HG02973 (cell line): ENCODE results near the gene DIP2C.

Source experiments
- ATAC-seq: cut with Tn5 transposase; IDR thresholded peaks from one replicate; pipeline ENCODE4 v1.9.1; 2021; ENCODE audit warnings: moderate library complexity; ENCODE audit not compliant: unreplicated experiment

The DIP2C gene

DNA sequence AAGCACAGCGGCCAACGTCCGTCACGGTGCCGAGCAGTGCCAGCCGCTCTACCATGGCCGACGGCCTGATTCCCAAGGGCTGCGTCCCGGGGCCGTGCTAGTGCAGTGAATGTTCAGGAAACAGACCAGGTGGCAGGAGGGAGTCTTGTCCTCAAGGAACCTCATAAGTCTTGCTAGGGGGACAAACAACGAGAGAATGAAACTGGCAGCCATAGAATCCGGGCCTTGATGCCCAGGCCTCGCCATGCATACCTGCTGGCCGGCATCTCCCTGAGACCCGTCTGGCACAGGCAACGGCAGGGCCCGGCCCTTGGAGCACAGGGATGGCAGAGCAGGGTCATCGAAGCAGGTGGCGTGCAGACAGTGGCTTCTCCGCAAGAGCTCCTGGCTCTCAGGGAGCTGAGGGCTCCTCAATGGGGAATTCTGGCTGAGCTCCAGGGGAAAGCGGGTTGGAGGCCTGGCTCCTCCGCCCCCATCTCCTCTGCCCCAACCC lies 58.8 kb downstream of the DIP2C start:
- ATAC-seq, result no peak

DNA sequence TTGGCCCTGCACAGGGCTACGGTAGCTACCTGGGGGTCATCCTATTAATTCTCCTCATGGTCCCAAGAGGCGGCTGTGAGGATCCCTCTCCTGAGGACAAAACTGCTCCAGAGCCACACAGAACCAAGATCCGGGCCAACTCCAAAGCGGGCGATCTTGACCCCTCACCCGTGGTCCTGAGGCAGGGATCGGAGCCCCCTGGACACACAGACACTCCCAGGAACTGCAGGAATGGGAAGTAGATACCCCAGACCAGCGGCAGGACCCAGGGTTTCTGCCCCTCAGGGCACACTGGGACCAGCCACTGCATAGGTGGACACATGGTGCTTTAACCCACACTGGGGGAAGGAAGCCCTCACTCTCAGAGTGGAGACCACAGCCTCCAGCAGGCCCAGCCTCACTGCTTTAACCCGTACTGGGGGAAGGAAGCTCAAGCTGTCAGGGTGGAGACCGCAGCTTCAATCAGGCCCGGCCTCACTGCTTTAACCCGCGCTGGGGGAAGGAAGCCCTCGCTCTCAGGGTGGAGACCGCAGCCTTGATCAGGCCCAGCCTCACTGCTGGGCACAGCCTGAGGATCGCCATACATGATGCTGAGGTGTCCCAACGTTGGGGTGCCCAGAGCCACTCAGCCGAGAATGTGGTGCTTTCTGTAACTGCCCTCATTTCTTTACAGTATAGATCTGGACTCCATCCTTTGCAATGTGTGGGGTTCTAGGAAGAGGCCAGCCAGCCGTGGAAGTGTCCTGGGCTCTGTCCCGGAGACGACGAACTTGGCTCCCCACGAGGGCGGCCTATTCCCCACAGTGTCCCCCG lies 60.1 kb downstream of the DIP2C start:
- no peak for ATAC-seq

DNA sequence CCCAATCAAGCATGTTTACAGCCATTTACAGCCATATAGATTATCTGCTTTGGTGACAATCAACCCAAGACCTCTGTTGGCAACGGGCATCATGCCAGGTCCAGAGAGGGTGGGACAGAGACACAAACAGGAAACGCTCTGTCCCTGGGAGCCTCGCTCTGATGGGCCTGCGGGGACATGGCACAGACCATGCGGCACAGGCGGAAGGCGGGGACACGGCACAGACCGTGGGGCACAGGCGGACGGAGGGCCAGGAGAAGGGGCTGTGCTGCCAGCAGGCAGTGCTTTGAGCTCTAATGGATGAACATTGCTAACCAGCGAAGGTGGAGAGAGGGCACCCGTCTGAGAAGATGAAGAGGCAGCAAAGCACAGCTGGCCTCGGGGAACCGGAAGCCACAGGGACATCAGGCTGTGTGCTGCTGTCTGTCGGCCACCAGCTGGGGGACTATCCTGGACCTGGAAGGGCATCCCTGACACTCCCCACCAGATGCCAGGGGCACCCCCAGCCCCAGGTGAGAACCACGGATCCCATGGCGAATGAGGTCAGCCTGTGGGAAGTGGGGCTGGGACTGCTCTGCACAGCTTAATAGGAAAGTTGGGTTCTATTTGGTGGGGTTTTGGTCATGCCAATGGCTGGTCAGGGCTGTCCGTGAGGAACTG lies 61.0 kb downstream of the DIP2C start:
- ATAC-seq, result no peak

DNA sequence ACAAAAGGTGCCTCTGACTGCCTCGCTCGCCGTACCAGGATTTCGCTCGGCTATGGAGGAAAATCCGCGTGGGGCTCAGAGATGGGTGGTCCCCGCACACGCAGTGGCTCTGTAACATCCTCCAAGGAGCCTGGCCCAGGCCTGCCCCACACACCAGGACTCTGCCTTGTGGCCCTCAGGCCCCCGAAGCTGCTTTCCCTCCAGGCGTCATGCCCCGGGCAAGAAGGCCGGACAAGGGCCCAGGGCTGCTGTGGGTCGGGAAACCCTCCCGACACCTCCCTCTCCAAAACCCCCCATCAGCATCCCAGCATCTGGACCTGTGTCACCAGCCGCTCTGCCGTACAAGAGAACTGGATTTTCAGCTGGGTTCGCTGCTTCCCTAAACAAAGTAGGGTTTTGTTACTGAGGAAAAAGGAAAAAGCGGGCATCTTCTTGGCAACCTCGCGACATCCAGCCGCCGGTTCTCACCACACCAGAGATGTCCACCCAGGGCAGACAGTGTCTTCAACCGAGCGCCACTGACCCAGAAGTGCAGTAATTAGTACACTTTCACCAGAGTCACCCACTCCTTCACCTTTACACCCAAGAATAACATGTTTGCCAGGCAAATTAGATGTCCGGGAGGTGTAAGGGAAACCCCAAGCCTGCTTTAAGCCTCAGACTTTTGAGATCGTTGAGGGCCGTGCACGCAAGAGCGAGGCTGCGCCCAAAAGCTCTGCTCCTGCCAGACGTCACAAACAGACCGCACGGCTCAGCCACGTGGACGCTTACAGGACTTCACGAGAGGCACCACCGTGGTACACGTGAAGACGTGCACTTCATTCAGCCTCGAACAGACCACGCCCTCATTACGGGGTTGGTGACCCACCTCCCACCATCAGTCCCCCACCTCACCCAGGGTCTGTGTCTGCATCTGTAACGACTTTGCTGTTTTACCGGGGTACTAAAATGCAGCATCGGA lies 62.2 kb downstream of the DIP2C start:
- no peak for ATAC-seq

DNA sequence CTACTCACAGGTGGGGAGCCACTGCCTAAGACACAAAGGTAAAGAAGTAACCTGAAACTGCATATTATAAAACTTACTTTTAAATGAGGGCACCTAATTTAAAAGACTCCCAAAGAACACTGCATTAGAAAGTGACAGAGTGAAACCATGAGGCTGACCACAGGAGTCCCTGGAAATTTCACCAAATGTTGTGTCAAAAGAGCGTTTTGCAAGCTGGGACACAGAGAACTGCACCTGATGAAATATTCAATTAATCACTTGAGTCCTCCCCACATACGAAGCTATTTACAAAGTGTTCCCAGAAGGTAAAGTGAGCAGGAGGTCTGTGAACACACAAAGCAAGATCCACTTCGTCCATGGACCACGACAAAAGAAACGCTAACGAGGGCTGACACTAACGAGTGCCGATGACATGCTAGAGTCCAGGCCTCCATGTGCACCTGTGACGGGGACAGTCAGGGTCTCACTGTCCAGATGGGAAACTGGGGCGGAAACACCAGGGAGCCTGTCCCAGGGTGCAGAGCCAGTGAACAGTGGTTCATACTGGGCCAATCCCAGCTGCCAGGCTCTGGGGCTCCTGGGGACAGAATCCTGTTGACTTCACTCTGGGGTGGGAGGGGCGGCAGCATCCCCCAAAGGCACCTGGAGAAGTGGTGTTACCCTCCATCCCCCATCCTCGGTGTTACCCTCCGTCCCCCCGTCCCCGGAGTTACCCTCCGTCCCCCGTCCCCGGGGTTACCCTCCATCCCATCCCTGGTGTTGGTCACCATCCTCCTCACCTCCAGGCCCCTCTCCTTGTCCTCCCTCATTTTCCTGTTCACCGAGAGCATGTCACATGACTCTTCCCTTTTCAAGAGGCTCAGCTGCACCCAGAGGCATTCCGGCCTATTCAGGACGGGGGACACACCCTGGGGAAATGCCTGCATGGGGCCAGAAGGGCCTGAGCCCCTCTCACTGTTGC lies 63.4 kb downstream of the DIP2C start:
- ATAC-seq, result no peak

DNA sequence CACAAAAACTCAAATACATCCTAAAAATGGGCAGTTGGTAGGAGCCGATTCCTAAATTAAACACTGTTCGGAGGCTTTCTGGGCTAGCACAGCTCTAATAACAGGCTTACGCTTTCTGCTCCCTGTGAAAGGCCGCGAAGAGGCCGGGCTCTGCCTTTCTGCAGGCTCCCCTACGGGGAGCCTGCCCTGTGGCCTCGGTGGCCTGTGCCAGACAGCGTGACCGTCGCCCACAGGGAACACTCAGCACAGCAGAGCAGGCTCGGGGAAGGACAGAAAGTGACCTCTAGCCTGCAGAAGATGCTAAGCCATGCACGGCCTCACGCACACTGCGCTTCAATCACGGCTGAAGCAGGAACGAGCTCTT lies 64.2 kb downstream of the DIP2C start:
- no peak for ATAC-seq

DNA sequence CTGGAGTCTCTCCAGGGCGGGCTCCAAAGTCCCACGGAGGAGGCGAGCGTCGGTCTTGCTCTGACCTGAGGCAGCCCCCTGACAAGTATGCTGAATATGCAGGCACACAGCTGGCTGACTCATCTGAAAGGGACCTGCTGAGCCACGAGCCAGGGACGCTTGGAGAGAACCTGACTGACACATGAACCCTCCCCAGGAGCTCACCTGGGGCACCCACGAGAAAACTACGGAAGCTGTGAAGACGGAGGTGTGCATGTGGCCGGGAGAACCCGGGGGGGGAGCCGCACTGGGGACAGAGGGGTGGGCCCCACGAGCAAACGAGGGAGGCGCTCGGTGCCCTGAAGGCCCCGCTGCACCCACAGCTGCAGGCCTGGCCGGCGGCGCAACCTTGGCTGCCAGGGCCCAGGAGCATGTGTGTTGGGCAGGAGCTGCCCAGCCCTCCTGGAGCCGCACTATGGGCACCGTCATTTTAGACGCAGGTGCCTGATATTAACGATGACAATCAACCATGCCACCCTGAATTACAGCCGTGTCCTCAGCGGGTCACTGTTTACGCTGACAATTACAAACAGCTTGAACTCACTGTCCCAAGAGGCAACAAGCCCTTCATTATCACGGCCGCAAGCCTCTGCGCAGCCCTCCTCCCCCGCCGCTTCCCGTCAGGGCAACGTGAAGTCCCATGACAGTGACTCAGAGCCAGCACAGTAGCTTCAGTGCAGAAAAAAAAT lies 64.7 kb downstream of the DIP2C start:
- ATAC-seq, result no peak

DNA sequence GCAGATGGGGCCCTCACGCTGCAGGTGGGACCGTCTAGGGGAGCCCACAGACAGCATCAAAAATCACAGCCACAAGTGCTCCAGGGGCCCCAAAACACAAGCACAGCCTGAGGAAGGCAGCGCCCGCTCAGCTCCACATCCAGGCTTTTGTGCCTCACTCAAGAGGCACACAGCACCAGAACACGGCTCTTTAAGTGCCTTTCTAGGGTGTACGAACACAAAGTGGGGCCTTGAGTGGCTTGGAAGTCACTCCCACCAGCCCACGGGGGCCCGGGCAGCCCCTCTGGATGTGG lies 65.2 kb downstream of the DIP2C start:
- no peak for ATAC-seq

DNA sequence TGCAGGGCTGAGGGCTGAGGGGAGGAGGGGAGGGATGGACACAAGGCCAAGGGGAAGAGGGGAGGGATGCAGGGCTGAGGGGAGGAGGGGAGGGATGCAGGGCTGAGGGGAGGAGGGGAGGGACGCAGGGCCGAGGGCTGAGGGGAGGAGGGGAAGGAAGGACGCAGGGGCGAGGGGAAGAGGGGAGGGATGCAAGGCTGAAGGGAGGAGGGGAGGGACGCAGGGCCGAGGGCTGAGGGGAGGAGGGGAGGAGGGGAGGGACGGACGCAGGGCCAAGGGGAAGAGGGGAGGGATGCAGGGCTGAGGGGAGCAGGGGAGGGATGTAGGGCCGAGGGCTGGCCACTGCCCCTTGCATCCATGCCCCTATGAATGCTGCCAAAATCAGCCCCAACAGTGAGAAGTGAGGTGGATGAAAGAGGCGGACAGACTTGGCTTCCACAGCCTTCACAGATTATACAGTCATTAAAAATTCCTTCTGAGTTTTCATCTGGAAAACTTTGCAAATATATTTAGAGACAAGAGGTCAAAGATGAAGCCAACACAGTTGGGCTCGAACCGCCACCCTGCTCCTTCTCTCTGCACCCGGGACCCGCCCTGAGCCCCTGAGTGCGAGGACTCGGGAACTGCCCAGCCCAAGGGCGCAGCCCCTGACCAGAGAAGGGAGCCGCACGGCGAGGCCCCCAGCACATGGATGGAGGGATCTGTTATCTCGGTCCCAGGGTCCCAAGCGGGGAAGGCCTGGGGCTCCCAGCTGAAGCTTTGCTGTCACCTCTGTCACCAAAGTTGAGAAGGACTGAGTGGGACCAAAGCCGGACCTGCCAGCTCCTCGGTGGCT lies 65.8 kb downstream of the DIP2C start:
- ATAC-seq, result no peak

DNA sequence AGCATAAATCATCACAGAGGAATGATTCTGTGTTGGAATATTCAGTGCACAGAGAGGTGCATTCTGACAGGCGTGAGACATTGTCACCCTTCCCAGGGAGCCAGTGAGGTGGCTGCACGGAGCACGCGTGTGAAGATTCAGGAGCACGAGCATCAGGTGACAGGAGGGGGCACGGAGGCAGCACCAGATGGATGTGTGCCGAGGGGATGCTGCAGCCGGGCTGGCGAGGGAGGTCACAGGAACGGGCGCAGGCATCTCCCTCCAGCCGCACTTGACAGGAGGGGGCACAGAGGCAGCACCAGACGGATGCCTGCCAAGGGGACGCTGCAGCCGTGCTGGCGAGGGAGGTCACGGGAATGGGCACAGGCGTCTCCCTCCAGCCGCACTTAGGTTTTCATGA lies 66.5 kb downstream of the DIP2C start:
- ATAC-seq, result no peak

DNA sequence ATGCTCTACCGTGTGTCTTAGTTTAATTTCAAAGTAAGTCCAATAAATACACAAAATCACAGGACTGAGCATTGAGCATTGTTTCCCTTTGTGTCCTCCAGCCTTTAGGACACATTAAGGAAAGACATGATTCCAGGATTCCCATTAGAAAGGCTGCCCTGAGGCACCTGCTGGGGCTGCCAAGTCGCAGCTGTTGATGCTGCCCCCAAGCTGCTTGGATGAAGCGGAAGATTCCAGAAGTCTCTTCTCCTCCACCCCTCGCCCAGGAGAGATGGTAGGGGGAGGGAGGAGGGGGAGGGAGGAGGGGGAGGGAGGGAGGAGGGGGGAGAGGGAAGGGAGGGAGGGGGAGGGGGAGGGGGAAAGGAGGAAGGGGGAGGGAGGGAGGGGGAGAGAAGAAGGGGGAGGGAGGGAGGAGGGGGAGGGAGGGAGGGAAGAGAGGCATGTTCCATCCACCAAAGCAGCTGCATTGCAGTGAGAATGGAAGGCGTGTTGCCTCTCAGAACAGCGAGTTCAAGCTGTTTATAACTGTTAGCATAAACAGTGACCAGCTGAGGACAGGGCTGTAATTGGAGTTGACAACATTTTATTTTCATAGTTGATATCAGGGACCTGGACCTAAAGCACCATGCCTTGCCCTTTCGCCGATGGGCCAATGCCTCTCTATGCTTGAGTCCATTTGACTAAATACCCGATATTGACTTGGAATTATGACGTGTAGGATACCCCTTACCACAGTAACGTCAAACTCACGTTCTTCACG lies 67.3 kb downstream of the DIP2C start:
- no peak for ATAC-seq

DNA sequence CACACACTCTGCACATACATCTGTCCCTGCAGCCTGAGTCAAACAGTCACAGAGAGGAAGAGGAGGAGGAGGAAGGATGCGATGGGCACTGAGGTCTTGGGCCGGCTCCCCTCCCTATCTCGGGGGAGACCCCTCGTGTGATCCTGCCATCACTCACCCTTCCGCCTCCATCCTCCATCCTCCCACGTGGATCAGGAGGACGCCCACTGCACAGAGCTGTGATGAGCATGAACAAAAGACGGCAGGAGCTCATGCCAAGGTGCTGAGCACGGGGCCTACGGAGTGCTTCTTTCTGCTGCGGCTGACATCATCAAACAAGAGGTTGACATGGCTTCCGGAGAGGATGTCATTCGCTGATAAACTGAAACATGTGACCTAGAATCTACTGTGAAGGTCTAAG lies 68.0 kb downstream of the DIP2C start:
- ATAC-seq, result no peak

DNA sequence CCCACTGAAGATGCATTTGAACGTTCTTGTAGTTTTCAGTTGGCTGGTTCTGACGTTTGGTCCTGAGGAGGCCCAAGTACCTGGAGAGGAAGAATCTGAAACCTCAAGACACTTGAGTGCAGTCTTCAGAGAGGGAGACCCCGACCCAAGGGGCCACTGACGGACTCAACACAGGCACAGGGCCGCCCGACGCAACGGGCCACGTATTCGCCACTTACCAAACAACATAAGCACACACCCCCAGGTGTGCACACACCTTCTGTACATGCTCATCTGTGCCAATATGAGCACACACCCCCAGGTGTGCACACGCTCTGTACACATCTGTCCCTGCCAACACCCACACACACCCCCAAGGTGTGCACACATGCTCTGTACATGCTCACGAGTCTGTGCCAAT lies 68.5 kb downstream of the DIP2C start:
- ATAC-seq, result no peak

DNA sequence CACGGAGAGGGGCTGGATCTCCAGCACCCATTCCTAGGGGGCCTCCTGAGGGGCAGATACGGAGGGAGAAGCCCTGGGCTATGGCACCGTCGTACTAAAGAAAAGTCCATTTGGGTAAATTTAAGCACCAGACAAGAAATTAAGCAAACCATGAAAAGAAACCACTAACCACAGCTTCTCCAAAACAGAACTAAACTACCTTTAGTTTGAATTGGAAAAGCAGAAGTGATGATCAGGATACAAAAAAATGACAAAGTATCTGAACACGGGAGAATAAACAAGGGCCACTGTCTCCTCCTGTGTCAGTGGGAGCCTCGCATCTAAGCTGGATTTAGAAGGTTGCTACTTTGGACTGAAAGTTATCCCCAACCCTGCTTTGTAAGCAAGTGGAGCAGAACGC lies 69.1 kb downstream of the DIP2C start:
- no peak for ATAC-seq

DNA sequence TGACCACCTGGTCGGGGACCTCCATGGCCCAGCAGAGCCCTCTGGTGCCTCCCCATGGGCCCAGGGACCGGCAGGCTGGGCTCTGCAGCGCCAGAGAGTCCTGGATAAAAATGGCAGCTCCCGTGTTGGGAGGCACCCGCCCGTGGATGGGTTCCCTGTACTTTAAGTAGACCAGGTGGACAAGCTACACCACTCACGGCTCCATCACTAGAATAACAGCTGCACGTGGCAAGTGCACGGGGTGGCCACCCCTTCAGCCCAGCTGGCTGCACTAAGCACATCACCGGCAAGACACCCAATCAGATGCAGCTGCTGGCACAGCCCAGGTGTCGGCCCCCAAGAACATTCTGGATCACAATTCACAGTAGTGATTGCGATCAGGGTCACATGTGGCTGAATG lies 69.8 kb downstream of the DIP2C start:
- ATAC-seq, result no peak

DNA sequence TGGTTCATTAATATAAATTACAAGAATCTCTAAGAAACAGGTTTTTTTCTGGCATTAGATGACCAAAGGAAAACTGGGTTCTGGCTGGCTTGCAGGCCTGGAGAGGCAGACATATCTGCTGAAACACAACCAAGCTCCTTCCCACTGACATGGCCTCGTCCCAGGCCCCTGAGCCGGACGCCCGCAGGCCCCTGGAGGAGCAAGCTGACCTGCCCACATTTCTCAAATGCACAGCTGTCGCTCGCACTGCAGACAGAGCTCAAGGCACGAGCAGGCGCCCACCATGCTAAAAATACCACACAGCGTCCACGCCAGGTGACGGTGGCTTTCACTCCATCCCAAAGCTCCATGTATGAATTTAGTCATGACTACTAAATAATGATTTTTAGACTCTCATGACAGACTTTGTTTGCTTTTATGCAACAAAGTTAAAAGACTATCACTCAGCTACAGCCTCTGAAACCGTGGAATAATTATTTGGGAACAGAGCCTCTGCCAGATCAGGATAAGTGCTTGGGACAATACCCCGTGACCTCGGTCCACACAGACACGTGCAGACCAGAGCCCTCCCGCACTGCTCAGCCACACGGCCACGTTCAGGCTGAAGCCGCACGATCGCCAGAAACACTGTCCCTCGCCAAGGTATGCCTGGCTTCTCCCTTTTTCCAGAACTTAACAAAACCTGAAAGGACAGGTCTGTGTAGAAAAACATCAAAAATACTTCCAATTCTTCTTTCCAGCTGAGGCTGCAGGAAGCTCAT lies 71.1 kb downstream of the DIP2C start:
- ATAC-seq, result no peak

DNA sequence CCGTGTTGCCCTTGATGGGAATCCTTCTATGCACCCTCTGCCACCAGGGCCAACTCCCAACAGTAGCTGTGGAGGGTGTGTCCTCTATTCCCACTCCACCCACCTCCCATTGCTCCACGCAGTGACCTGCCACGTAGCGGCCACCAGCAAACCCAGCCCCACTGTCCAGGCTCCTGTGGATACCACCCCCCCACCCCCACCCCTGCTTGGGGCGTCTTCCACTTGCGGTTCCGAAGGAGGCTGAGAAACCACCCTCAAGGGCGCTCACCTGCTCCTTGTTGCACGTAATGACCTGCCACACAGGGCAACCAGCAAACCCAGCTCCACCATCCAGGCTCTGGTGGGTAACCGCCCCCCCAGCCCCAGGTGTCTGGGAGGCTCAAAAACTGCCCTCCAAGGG lies 72.0 kb downstream of the DIP2C start:
- no peak for ATAC-seq
